OCI-LY7 (cell line): ENCODE measurements around the gene CLDN22.

ENCODE experiments used
- EZH2phosphoT487 ChIP-seq: fragments of 200-600 bp; sonication (generic); IDR thresholded peaks from 2 replicates; pipeline ENCODE4 v1.6.1; 2018; ENCODE audit warnings: low read depth, borderline replicate concordance, mild to moderate bottlenecking, mixed run types, antibody characterized with exemption, low read length, moderate library complexity, mixed read lengths
- TF ChIP-seq, protein P1 (sequence below): fragments of 200-600 bp; sonication (generic); conservative IDR thresholded peaks from 2 replicates; pipeline ENCODE4 v1.5.1; 2014; ENCODE audit warnings: mild to moderate bottlenecking, antibody characterized with exemption, low read length, moderate library complexity, mixed read lengths

DNA sequence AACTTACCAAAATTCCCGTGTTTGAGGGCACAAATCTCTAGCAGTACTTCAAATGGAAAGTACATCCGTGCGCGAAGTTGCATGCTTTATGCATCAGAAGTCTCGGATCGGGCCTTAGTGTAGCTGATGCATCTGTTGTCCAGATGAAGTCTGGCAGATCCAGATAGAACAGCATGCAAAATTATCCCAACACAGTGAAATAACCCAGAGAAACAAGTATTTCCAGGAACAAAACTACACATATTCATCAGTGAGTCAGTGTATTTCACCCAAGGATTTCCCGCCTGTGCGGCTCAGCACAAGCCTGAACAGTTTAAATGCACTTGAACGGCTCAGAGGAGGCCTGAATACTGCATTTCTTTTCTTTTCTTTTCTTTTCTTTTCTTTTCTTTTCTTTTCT is 29.6 kb upstream of the CLDN22 start:
- TF ChIP-seq, protein P1, sequence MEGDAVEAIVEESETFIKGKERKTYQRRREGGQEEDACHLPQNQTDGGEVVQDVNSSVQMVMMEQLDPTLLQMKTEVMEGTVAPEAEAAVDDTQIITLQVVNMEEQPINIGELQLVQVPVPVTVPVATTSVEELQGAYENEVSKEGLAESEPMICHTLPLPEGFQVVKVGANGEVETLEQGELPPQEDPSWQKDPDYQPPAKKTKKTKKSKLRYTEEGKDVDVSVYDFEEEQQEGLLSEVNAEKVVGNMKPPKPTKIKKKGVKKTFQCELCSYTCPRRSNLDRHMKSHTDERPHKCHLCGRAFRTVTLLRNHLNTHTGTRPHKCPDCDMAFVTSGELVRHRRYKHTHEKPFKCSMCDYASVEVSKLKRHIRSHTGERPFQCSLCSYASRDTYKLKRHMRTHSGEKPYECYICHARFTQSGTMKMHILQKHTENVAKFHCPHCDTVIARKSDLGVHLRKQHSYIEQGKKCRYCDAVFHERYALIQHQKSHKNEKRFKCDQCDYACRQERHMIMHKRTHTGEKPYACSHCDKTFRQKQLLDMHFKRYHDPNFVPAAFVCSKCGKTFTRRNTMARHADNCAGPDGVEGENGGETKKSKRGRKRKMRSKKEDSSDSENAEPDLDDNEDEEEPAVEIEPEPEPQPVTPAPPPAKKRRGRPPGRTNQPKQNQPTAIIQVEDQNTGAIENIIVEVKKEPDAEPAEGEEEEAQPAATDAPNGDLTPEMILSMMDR, result no peak
- TF ChIP-seq EZH2phosphoT487, result no peak
